ENCODE measurements around the gene NEURL2.

The NEURL2 gene

GRCh38 chr20:45924391-45925261 is 33.6 kb upstream of the NEURL2 start:
- no peak overlapping the region for H3K4me2 ChIP-seq (ENCODE audit: low read depth, low read length, poor library complexity, severe bottlenecking)
- H3K4me1 ChIP-seq (ENCODE audit: insufficient read depth, low read length, poor library complexity, severe bottlenecking): no peaks in the 10 kb centered on the region
- no peaks in the 10 kb centered on the region for H3K36me3 ChIP-seq (ENCODE audit: insufficient read depth, low read length)
- H3K9ac ChIP-seq (ENCODE audit: low read depth, low read length, poor library complexity, severe bottlenecking): no peak overlapping the region
- no peak overlapping the region for H2AFZ ChIP-seq (ENCODE audit: low read length)
- H3K79me2 ChIP-seq (ENCODE audit: insufficient read depth, low read length): no peaks in the 10 kb centered on the region
- H4K20me1 ChIP-seq (ENCODE audit: insufficient read depth, low read length, poor library complexity, severe bottlenecking): no peaks in the 10 kb centered on the region
- H3F3A ChIP-seq (ENCODE audit: low read depth): no peaks in the 10 kb centered on the region
- H3K9me2 ChIP-seq (replicated peaks; ENCODE audit: low read depth, low read length): no peaks in the 10 kb centered on the region
- no peaks in the 10 kb centered on the region for H3K27me3 ChIP-seq (ENCODE audit: insufficient read depth, low read length, poor library complexity, severe bottlenecking)
- H3K4me3 ChIP-seq (ENCODE audit: low read length, poor library complexity, severe bottlenecking): no peak overlapping the region
- no peak for TF ChIP-seq CTCF (conservative IDR thresholded peaks at IDR 0.05; ENCODE audit: low read length)
- TF ChIP-seq EZH2phosphoT487 (IDR thresholded peaks at IDR 0.05; ENCODE audit: borderline replicate concordance): no peak
- H3K9me3 ChIP-seq (ENCODE audit: insufficient read depth, low read depth, low read length): no peaks in the 10 kb centered on the region

- H4K20me1 ChIP-seq (ENCODE audit: insufficient read depth, low read length, poor library complexity, severe bottlenecking): no peaks in the 10 kb centered on the region
- H3F3A ChIP-seq (ENCODE audit: low read depth): no peaks in the 10 kb centered on the region
- no peaks in the 10 kb centered on the region for H3K36me3 ChIP-seq (ENCODE audit: insufficient read depth, low read length)
- H3K9me3 ChIP-seq (ENCODE audit: insufficient read depth, low read depth, low read length): no peaks in the 10 kb centered on the region
- no peak overlapping the region for H3K9ac ChIP-seq (ENCODE audit: low read depth, low read length, poor library complexity, severe bottlenecking)
- H3K4me3 ChIP-seq (ENCODE audit: low read length, poor library complexity, severe bottlenecking): no peak overlapping the region
- no peaks in the 10 kb centered on the region for H3K79me2 ChIP-seq (ENCODE audit: insufficient read depth, low read length)
- TF ChIP-seq CTCF (conservative IDR thresholded peaks at IDR 0.05; ENCODE audit: low read length): no peak
- TF ChIP-seq EZH2phosphoT487 (IDR thresholded peaks at IDR 0.05; ENCODE audit: borderline replicate concordance): no peak
- H3K4me1 ChIP-seq (ENCODE audit: insufficient read depth, low read length, poor library complexity, severe bottlenecking): no peaks in the 10 kb centered on the region
- H2AFZ ChIP-seq (ENCODE audit: low read length): no peak overlapping the region
- H3K4me2 ChIP-seq (ENCODE audit: low read depth, low read length, poor library complexity, severe bottlenecking): no peak overlapping the region
- no peaks in the 10 kb centered on the region for H3K9me2 ChIP-seq (replicated peaks; ENCODE audit: low read depth, low read length)
- no peaks in the 10 kb centered on the region for H3K27me3 ChIP-seq (ENCODE audit: insufficient read depth, low read length, poor library complexity, severe bottlenecking)
These were observed 30.6 kb upstream of the NEURL2 start for GRCh38 chr20:45921337-45922189.

- no peak overlapping the region for H3K4me3 ChIP-seq (ENCODE audit: low read length, poor library complexity, severe bottlenecking)
- no peak overlapping the region for H3K9ac ChIP-seq (ENCODE audit: low read depth, low read length, poor library complexity, severe bottlenecking)
- H3F3A ChIP-seq (ENCODE audit: low read depth): no peaks in the 10 kb centered on the region
- no peaks in the 10 kb centered on the region for H3K4me1 ChIP-seq (ENCODE audit: insufficient read depth, low read length, poor library complexity, severe bottlenecking)
- no peak overlapping the region for H2AFZ ChIP-seq (ENCODE audit: low read length)
- no peaks in the 10 kb centered on the region for H3K79me2 ChIP-seq (ENCODE audit: insufficient read depth, low read length)
- no peaks in the 10 kb centered on the region for H3K9me3 ChIP-seq (ENCODE audit: insufficient read depth, low read depth, low read length)
- no peaks in the 10 kb centered on the region for H3K36me3 ChIP-seq (ENCODE audit: insufficient read depth, low read length)
- TF ChIP-seq CTCF (conservative IDR thresholded peaks at IDR 0.05; ENCODE audit: low read length) (no peak), EZH2phosphoT487 (IDR thresholded peaks at IDR 0.05; ENCODE audit: borderline replicate concordance) (no peak)
- no peaks in the 10 kb centered on the region for H4K20me1 ChIP-seq (ENCODE audit: insufficient read depth, low read length, poor library complexity, severe bottlenecking)
- no peak overlapping the region for H3K4me2 ChIP-seq (ENCODE audit: low read depth, low read length, poor library complexity, severe bottlenecking)
- H3K27me3 ChIP-seq (ENCODE audit: insufficient read depth, low read length, poor library complexity, severe bottlenecking): no peaks in the 10 kb centered on the region
- no peaks in the 10 kb centered on the region for H3K9me2 ChIP-seq (replicated peaks; ENCODE audit: low read depth, low read length)
These were observed 29.7 kb upstream of the NEURL2 start for GRCh38 chr20:45920462-45921336.
